NCI-H146 (cell line): ENCODE measurements around the gene PIP5K1B.

ENCODE experiments used
- DNase-seq: peaks from one replicate; lab custom pipeline; 2025; lab: John Stamatoyannopoulos, UW

PIP5K1B gene

DNA sequence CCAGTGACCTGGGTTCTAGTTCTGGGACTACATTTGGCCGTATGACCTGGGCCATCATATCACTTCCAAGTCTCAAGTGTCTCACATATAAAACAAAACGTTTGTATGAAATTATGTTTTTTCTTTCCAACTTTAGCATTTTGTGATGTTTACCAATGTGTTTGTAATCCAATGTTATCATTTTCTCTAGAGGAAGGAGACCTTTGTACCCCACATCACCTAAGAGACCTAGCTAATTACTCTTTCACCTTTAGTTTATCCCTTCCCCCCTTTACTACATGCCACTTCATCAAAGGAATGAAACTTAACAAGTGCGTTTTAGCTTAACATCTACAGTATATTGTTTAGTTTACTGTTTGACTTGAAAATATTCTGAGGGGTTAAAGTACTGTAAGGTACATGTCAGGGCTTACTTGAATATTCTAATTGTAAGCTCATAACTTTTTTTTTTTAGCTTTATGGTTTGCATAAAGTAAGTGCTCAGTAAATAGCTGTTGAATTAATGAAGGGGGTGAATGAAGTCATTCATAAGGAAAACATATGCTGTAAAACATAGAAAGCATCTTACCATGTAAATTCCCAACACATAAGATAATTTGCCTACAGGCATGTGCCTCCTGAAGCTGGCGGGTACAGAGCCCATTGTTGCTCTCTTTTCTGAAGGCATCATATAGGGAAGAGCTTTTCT lies 2.9 kb downstream of the PIP5K1B start:
- DNase-seq: no peak

DNA sequence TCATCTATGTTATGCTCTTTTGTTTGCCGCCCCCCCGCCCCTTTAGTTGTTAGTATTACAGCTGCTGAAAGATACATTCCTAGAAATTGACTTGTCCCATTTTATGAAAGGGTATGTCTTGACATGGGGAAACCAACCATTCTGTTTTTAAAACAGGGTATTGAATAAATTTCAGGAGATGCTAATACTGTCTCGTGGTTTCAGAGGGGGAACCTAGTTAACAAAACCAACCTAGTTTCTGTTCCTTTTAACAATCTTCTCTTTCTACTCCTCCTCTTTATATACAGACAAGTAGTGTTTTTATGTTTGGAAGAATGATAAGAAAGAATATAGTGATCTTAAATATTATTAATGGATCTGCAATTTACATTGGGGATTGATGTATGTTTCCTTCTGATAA lies 3.5 kb downstream of the PIP5K1B start:
- DNase-seq: no peak

DNA sequence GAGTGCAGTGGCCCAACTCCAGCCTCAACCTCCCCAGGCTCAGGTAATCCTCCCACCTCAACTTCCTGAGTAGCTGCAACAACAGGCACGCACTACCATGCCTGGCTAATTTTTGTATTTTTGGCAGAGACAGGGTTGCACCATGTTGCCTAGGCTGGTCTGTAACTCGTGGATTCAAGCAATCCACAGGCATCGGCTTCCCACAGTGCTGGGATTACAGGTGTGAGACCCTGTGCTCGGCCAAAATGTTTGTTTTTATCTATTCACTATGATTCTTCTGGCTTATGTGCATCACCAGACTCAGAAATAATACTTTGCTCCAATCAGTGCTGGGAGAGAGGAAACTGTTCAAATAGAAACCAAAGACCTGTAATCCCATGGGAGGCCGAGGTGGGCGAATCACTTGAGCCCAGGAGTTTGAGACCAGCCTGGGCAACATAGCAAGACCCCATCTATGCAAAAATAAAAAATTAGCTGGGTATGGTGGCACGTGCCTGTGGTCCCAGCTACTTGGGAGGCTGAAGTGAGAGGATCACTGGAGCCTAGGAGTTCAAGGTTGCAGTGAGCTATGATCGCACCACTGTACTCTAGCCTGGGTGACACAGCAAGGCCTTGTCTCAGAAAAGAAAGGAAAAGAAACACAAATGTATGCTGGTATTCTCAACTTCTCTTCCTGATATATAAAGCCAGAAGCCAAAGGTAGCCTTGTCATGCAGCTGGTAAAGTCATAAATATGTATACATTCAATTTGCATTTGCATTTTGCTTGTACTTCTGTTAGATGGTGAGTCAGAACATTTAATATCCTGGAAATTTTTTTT lies 4.5 kb downstream of the PIP5K1B start:
- no peak for DNase-seq

DNA sequence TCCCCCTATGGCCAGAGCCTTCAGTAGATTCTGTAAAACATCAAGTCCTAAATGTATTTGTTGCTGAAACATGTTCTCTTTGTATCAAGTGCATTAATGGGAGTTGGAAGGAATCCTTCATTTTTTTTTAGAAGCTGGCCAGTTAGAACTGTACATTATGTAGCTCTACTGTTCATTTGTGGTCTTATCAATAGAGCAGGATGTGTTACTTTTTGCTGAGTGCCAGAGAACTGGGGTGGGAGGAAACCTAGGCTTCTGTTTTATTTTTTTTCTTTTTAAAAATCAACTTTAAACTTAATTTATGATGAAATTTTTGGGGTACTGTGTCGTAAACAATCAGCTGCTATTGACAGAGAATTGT lies 5.1 kb downstream of the PIP5K1B start:
- no peak for DNase-seq

DNA sequence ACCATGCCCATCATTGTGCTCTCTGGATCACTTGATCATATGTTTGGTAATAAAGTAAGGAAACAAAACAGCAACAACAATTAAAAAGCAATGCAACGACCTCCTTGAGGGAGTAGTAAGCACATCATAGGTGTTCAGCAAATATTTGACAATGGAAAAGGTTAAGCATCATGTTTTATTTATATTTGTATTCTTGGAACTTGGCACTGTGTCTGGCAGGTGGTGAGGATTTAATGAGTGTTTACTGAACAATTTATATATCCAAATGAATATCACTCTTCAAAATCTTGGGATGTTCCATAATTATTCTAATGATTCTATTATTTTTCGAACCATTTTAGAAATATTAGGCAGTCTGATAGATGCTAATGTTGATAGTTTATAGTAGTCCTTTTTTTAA lies 6.2 kb downstream of the PIP5K1B start:
- peak; percentile 18 for DNase-seq

DNA sequence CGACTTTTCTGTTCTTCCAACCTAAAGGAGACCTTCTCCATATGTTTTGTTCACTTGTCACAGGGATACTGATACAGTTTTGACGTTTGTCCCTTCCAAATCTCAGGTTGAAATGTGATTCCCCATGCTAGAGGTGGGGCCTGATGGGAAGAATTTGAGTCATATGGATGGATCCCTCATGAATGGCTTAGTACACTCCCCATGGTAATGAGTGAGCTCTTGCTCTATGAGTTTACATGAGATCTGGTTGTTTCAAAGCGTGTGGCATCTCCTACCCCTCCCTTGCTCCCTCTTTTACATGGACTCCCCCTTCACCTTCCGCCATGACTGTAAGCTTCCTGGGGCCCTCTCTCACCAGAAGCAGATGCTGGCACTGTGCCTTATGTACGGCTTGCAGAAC lies 6.9 kb downstream of the PIP5K1B start:
- no peak for DNase-seq

DNA sequence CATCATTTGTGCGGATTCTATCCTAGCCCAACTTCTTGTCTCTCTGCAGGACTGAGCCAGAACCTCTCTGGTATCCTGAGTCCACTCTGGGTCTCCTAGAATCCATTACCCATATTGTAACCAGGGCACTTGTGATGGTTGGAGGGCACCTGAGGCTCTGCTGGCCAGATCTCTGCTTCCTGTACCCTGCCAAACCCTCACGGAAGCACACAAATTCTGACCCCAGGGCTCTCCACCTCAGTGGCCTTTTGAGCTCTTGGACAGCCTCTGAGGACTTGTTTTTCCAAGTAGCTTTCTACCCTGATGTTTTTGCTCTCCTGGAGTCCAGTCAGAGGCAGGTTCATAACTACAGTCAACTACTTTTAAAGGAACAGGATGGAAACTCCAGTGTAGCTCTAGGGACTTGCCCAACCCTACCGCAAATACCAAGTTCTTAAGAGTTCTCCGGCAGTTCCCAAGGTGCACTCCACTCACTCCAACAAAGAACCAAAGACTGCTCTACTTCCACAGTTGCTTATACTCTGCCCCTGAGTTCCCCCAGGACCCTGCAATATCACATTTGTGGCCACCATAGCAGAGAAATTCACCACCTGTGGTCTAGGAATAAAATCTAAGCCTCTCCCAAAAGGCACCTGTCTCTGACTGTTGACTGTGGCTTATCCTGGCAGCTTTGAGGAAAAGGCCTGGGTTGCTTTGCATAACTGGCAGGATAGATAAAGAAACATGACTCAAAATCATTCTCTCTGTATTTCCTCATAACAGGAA lies 9.6 kb downstream of the PIP5K1B start:
- DNase-seq: no peak

DNA sequence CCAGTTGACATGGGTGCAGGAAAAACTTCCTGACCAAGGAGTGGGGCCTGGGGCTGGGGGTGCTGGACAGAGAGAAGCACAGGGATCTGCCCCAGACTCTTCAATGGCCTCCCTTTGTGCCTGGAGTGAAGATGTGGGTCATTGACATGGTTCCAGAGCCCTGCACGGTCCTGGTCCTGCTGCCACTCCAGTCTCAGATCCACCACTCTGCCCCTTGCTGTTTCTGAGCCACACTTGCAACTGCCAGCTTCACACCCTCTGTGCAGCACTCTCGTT lies 10.1 kb downstream of the PIP5K1B start:
- DNase-seq: no peak

DNA sequence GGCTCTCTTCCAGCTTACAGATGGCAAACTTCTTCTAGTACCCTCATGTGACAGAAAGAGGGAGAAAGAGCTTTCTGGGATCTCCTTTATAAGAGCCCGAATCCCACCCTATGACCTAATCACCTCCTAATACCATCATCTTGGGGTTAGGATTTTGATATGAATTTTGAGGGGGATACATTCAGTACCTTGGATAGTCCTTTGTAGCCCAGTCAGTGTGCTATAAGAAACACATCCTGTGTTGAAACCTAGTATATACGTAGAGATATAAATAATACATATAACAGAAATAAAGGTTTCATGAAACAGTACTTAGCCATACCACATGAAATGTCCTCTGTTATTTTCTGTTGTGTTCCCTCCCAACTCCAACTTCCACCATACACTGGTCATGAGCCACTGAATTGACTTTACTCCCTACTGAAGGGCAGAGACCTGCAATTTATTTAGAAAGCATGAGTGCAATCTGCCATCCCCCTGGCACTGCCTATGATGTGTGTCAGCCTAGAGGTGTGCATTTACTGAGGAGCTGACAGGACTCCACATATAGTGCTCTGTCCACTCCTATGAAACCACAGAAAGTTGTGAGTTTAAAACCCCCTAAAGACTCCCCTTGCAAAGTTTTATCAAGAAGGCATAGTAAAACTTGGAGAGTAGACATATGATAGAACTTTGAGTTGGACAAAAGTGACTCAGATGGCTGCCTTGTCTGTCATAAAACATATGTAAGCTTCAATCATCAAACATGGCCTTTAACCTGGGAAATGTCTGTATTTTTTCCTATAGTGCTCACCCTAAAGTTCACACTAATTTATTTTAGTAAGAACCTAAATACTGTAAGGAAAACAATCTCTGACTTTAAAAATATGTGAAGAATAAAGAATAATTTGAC lies 12.8 kb downstream of the PIP5K1B start:
- no peak for DNase-seq

DNA sequence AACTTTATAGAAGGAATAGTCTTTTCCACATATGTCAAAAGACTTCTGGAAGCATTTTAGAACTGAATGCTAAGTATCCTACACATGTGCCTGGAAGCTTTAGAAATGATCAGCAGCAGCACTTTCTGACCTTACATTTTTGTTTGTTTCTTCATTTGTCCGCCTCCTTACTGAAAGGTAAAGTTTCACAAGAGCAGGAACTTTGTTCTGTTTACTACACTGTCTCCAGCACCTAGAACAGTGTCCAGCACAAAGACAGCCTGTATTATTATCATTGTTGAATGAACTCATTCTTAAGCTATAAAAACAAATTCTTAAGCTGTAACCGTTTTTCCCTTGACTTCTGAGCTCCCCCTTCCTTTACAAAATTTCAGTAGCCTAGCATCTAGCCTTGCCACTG lies 14.8 kb downstream of the PIP5K1B start:
- DNase-seq: no peak

DNA sequence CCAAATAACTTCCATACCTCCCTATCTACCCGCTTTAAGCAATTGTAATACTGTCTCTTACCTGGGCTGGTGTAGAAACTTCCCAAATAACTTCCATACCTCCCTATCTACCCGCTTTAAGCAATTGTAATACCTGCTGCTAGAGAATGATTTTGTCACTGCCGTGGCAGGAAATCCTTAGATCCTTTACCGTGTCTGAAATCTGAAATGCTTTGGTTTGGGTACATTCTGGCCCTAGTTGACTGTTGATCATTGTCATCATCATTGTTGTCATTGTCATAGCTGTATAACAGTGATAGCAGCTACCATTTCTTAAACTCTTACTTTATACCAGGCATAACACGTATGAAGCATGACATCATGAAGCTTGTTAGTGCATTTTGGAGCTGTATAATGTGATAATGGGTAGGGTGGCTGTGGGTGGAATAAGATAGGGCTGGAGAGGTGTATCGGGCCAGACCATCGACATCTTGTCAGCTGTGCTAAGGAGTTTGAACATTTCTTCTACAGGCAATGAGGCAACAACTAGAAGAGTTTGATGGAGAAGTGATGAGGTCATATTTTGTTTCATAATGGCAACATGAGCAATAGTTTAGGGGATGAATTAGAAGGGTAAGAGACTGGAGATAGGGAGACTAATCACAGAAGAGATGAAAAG lies 15.7 kb downstream of the PIP5K1B start:
- no peak for DNase-seq

DNA sequence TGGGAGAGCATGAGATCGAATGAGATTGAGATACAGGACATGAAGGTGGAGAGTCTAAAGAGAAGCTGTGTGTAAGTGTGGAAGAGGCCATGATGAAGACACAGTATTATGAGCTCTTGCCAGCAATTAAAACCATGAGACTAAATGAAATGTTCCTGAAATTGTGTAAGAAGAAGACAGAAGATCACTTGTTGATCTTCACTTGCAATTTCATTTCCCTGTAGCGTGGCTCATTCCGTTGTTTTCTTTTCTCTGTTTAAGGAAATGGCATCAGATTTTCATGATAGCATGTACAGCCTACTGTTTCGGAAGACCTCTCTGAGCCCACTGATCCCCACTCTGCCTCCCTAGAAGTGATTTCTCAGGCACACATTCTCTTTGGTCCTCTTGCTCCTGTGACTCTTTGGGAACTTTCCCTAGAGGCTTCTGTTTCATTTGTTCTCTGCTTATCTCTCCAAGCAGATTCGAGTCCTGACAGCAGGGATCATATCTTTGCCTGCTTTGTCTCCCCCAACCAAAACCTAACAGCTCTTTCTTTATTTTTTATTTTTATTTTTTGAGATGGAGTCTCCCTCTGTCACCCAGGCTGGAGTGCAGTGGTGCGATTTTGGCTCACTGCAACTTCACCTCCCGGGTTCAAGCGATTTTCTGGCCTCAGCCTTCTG lies 16.8 kb downstream of the PIP5K1B start:
- no peak for DNase-seq

DNA sequence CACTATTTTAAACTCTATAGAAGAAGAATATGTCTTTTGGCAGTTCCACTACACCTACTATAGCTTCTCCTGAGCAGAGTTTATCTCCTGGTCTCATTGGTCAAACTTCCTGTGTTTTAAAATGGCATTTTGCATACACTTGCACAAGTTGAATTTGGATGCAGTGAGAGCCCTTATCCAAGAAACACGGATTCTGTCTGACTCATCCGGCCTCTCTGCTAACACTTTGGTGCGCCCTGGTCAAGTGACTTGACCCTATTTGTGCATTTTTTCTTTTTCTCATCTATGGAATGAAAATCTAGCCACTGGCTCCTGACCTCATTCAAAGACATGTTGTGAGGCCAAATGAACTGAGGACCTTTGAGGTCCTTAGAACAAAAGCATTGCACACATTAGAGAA lies 20.0 kb downstream of the PIP5K1B start:
- no peak for DNase-seq

DNA sequence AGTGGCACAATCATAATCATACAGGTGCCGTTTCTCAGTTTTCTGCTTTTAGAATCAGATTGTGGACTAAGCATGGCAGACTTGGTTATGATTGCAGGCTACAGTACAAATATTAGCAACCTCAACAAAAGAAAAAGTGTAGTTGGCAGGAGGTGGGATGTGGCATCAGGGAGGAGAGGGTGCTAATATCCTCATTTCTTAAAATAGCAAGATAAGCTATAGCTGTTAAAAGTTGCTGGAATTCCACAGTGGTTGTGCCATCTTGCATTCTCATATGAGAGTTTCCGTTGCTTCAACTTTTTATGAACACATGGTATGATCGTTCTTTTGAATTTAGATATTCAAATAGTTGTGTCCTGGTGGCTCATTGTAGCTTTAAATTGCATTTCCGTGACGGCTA lies 21.4 kb downstream of the PIP5K1B start:
- DNase-seq: no peak

DNA sequence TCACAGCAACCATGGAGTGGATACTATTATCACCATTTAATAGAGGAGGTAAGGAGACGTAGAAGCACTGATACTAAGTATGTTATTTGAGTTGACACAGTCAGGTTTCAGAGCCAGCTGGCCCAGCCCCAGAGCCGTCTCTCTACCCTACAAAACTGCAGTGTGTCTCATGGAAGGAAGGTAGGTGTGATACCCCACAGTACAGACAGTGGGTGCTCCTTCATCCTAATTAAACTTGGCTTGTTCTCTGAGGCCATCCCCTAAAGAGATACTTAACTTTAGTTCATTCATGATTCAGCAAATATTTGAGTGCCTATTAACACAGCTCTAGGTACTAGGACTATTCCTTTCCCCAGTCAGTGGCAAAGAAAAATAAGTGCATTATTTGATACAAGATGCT lies 22.6 kb downstream of the PIP5K1B start:
- no peak for DNase-seq

DNA sequence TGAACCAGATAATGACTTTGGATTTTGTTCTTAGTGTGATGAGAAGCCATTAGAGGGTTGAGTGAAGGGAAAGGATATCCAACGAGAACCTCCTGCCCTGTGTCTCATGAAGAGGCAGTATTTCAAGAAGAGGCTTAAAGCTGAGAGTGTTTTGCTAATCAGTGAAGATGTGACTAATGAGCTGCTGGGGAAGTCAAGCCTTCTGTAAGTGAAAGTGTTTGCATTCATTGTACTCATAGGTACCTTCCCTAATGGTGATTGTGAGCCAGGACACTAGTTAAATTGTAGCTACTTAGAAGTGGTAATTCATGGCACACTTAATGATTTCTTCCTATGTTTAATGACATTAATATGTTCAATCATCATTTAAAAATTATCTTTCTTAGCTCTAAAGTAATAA lies 23.7 kb downstream of the PIP5K1B start:
- DNase-seq: no peak

DNA sequence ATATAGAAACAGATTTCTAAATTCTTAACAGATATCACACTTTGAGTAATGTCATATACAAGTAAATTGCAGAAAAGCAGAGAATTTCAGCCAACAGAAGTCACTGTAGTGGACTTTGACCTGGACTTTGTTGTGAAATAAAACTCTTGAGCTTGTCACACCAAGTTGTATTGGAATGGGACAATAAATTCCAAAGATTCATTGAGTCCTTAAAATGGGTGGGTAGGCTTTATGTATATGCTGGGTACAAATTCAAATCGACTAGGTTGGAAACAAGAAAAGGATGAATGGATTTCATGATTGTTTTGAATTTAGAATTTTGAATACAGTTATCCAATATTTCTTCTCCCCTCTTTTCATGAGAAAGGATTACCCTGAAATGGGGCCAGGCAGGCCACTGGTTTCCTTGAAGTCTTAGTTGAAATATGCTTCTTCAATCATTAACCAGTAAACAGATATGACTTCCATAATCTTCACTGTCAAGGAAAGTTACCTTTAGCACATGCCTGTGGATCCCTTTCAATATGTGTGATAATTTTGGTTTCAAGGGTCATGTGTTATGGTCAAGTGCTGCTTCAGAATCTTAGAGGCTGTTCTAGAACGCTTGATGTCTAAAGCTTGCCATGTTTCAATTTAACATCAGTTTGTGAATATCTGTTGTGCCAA lies 25.7 kb downstream of the PIP5K1B start:
- no peak for DNase-seq

DNA sequence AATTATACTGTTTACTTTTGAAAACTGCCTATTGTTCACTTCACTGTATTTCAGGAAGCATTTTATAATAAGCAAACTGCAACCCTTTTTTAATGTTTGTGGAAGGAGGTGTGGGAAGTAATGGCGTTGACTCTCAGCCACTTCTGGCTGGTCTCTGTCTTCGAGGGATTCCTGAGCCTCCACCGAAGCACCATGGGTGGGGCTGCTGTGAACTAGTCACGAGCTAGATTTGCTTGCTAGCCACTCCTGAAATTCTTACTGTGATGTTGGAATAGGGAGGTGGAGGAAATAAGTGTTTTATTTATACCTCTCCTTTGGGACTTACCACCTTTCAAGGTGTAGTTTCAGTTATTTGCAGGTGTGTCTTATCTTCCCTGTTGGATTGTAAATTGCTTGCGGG lies 26.8 kb downstream of the PIP5K1B start:
- no peak for DNase-seq

DNA sequence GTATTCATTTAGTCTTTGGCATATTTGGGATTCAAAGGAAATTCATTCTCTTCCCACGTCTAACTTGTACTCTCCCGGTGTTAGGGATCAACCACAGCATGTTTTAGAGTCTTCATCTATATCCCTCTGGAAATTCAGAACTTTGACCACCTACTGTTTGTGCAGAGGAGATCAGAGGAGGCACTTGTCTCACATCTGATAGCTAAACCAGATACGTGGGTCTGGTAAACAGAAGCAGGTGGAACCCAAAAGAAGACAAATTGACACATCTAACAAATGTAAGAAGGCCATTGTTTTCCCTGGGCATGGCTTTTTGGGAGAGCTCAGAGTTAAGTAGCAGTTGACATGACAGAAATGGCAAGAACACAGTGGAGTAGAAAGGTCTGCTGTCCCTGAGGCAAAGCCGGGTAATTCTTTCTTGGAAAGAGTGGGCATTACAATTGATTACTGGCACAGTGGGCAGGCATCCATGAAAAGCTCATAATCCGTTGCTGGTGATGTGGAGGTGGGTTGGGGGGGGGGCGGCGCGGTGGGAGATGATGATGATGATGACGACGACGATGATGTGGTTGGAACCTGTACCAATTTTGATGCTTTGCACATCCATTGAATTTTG lies 27.5 kb downstream of the PIP5K1B start:
- peak; percentile 32 for DNase-seq

DNA sequence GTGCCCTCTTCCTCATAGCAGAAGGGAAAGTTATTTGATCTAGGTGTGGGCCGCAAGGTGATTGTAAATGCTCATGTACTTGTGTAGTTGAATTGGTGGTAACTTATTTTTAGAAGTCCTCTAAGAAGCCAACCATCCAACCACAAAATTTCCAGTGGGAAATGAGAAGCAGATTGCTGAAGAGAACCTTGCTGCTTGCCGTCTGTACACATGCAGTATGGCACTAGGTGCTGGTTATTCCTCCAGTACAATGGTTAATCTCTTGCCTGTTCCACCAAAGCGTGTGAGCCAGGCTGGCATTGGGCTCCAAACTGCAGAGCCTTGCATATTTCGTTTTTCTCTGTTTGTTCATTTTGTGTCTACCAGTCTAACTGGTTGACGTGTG lies 28.0 kb downstream of the PIP5K1B start:
- DNase-seq: no peak
